ENCODE results near the gene TMEM207. TPM values are rescaled to one million over a fixed set of nuclear protein-coding genes. Genes with fewer than 3 reads are reported as not detected.

Gene TMEM207
- total RNA-seq, 1 experiment from 2014 or later: not detected

- H2AFZ ChIP-seq (ENCODE audit: low read depth, low read length, poor library complexity, severe bottlenecking): no peak overlapping the region
- ChIA-PET POLR2A (no interaction called here), RAD21 (ENCODE audit: low non-redundant PET in 1 of 2, low total read pairs in 2 of 2, uncharacterized antibody in 2 of 2, unreplicated experiment in 2 of 2) (no interaction called here), CTCF (interaction anchor here (1.2 kb wide), 1 partner anchor 205 kb away, joined by 4 read pairs; no protein-coding TSS in a partner anchor)
- H3K9ac ChIP-seq (ENCODE audit: low read length): no peak overlapping the region
- peaks cover 0 to 4% of the 10 kb centered on the region in 2 experiments; a peak in 1 of 4 replicates for H3K4me1 ChIP-seq (ENCODE audit: control insufficient read depth in 1 of 2, insufficient read depth in 2 of 2, low read length in 2 of 2)
- H3K9me3 ChIP-seq (ENCODE audit: control insufficient read depth in 1 of 2, insufficient read depth in 1 of 2, low read depth in 1 of 2, low read length in 2 of 2): no peaks in the 10 kb centered on the region
- no peak for DNase-seq (ENCODE audit: low read depth, low spot score)
- no peak overlapping the region for H3K4me3 ChIP-seq (replicated peaks in 1 of 2; ENCODE audit: low read depth in 1 of 2, low read length in 2 of 2)
- intact Hi-C loops (cut with micrococcal nuclease): no loop called here
- H4K20me1 ChIP-seq (ENCODE audit: insufficient read depth): no peaks in the 10 kb centered on the region
- ATAC-seq: no peak
- no peaks in the 10 kb centered on the region for H3K36me3 ChIP-seq (ENCODE audit: control insufficient read depth in 1 of 2, insufficient read depth in 2 of 2, low read length in 2 of 2)
- BruUV-seq (replicated peaks): no TSS peak
- no peaks in the 10 kb centered on the region for H3K79me2 ChIP-seq (ENCODE audit: insufficient read depth, low read length)
- H3K4me2 ChIP-seq (ENCODE audit: low read length): no peak overlapping the region
- no peak for TF ChIP-seq RAD21 (IDR thresholded peaks at IDR 0.05; ENCODE audit: low read depth)
- TF ChIP-seq ELF1 (IDR thresholded peaks at IDR 0.05; ENCODE audit: borderline replicate concordance, low read depth): no peak
- no peak for TF ChIP-seq POLR2A (IDR thresholded peaks at IDR 0.05; ENCODE audit: borderline replicate concordance, extremely low read depth, insufficient read depth, insufficient read length)
- TF ChIP-seq FOSL1 (IDR thresholded peaks at IDR 0.05; ENCODE audit: low read depth): no peak
- TF ChIP-seq, protein P1, sequence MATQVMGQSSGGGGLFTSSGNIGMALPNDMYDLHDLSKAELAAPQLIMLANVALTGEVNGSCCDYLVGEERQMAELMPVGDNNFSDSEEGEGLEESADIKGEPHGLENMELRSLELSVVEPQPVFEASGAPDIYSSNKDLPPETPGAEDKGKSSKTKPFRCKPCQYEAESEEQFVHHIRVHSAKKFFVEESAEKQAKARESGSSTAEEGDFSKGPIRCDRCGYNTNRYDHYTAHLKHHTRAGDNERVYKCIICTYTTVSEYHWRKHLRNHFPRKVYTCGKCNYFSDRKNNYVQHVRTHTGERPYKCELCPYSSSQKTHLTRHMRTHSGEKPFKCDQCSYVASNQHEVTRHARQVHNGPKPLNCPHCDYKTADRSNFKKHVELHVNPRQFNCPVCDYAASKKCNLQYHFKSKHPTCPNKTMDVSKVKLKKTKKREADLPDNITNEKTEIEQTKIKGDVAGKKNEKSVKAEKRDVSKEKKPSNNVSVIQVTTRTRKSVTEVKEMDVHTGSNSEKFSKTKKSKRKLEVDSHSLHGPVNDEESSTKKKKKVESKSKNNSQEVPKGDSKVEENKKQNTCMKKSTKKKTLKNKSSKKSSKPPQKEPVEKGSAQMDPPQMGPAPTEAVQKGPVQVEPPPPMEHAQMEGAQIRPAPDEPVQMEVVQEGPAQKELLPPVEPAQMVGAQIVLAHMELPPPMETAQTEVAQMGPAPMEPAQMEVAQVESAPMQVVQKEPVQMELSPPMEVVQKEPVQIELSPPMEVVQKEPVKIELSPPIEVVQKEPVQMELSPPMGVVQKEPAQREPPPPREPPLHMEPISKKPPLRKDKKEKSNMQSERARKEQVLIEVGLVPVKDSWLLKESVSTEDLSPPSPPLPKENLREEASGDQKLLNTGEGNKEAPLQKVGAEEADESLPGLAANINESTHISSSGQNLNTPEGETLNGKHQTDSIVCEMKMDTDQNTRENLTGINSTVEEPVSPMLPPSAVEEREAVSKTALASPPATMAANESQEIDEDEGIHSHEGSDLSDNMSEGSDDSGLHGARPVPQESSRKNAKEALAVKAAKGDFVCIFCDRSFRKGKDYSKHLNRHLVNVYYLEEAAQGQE (IDR thresholded peaks at IDR 0.05; ENCODE audit: low read depth): no peak
- TF ChIP-seq SP1 (IDR thresholded peaks at IDR 0.05; ENCODE audit: low read depth): no peak
- H3K27me3 ChIP-seq (ENCODE audit: insufficient read depth, low read length): no peaks in the 10 kb centered on the region
- no peaks in the 10 kb centered on the region for H3K9me2 ChIP-seq (ENCODE audit: insufficient read depth)
- no peak overlapping the region for H3K27ac ChIP-seq (ENCODE audit: low read depth, low read length)
Observed at GRCh38 chr3:190495796-190496195, 46.1 kb upstream of the TMEM207 start.

DNA sequence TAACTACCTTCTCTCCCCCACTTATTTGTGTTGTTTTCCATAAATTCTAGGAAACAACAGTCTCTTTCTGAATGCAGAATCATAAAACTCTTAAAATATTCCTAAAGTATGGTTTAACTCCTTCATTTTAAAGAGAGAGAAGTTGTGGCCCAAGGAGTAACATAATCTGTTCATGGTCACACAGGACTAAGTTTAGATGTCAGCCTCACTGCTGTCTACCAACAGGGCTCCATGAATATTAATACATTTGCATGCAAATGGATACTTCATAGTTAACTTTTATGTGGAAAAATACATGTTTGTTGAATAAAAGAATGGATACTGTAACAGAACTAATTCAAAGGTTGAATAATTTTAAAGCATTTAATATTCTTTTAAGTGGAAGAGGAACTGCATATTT is 45.7 kb upstream of the TMEM207 start:
- H3K27me3 ChIP-seq (ENCODE audit: insufficient read depth, low read length): no peaks in the 10 kb centered on the region
- no peak overlapping the region for H3K27ac ChIP-seq (ENCODE audit: low read depth, low read length)
- CTCF ChIA-PET: interaction anchor here (0.7 to 1.2 kb wide), 2 partner anchors 141 to 205 kb away, joined by 3 to 4 read pairs; no protein-coding TSS in a partner anchor
- H3K4me2 ChIP-seq (ENCODE audit: low read length): no peak overlapping the region
- POLR2A ChIA-PET: no interaction called here
- H3K79me2 ChIP-seq (ENCODE audit: insufficient read depth, low read length): no peaks in the 10 kb centered on the region
- ATAC-seq: no peak
- no peak for DNase-seq (ENCODE audit: low read depth, low spot score)
- no peaks in the 10 kb centered on the region for H3K36me3 ChIP-seq (ENCODE audit: control insufficient read depth in 1 of 2, insufficient read depth in 2 of 2, low read length in 2 of 2)
- H3K9me3 ChIP-seq (ENCODE audit: control insufficient read depth in 1 of 2, insufficient read depth in 1 of 2, low read depth in 1 of 2, low read length in 2 of 2): no peaks in the 10 kb centered on the region
- H3K9ac ChIP-seq (ENCODE audit: low read length): no peak overlapping the region
- TF ChIP-seq, protein P2, sequence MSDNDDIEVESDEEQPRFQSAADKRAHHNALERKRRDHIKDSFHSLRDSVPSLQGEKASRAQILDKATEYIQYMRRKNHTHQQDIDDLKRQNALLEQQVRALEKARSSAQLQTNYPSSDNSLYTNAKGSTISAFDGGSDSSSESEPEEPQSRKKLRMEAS (IDR thresholded peaks at IDR 0.05): no peak
- TF ChIP-seq ZFX (IDR thresholded peaks at IDR 0.05) (no peak), RAD21 (IDR thresholded peaks at IDR 0.05; ENCODE audit: low read depth) (no peak), SP1 (IDR thresholded peaks at IDR 0.05; ENCODE audit: low read depth) (no peak), JUND (IDR thresholded peaks at IDR 0.05) (no peak), POLR2A (IDR thresholded peaks at IDR 0.05; ENCODE audit: borderline replicate concordance, extremely low read depth, insufficient read depth, insufficient read length) (no peak), ELF1 (IDR thresholded peaks at IDR 0.05; ENCODE audit: borderline replicate concordance, low read depth) (no peak), ZNF274 (IDR thresholded peaks at IDR 0.05; ENCODE audit: low read depth, low read length) (no peak)
- TF ChIP-seq, protein P1 (IDR thresholded peaks at IDR 0.05; ENCODE audit: low read depth): no peak
- no peaks in the 10 kb centered on the region for H4K20me1 ChIP-seq (ENCODE audit: insufficient read depth)
- BruUV-seq (replicated peaks): no TSS peak
- H3K4me3 ChIP-seq (replicated peaks in 1 of 2; ENCODE audit: low read depth in 1 of 2, low read length in 2 of 2): no peak overlapping the region
- H3K4me1 ChIP-seq (ENCODE audit: control insufficient read depth in 1 of 2, insufficient read depth in 2 of 2, low read length in 2 of 2): peaks cover 0 to 4% of the 10 kb centered on the region in 2 experiments; a peak in 1 of 4 replicates
- intact Hi-C loops (cut with micrococcal nuclease): no loop called here
- RAD21 ChIA-PET (ENCODE audit: low non-redundant PET in 1 of 2, low total read pairs in 2 of 2, uncharacterized antibody in 2 of 2, unreplicated experiment in 2 of 2): no interaction called here
- no peaks in the 10 kb centered on the region for H3K9me2 ChIP-seq (ENCODE audit: insufficient read depth)
- H2AFZ ChIP-seq (ENCODE audit: low read depth, low read length, poor library complexity, severe bottlenecking): no peak overlapping the region

Data from HCT116 (cell line).